Testis (tissue), 3 donors: ENCODE measurements around the gene NEK7. TPM values are rescaled to one million over a fixed set of nuclear protein-coding genes. Genes with fewer than 3 reads are reported as not detected.

Experiments
- DNase-seq: peaks from one replicate; pipeline ENCODE4 v3.0.0-alpha.2; 2019
- H3K27ac ChIP-seq, 2 donors: fragments of 200-600 bp; sonication (generic); one replicate each; pipeline ENCODE4 v1.5.1; 2019
- H3K27me3 ChIP-seq: fragments of 200-600 bp; sonication (generic); one replicate; pipeline ENCODE4 v1.5.1; 2019
- H3K36me3 ChIP-seq: fragments of 200-600 bp; sonication (generic); one replicate; pipeline ENCODE4 v1.5.1; 2017; ENCODE audit warnings: low read depth; ENCODE audit errors: missing control alignments
- H3K4me1 ChIP-seq: fragments of 200-600 bp; sonication (generic); one replicate; pipeline ENCODE4 v1.5.1; 2019
- H3K4me3 ChIP-seq, 2 donors: fragments of 200-600 bp; sonication (generic); one replicate each; pipeline ENCODE4 v1.5.1; 2017 to 2019
- H3K9me3 ChIP-seq: fragments of 200-600 bp; sonication (generic); one replicate; pipeline ENCODE4 v1.5.1; 2017
- POLR2A ChIP-seq: fragments of 450-650 bp; IDR thresholded peaks from one replicate; pipeline ENCODE4 v1.6.1; 2017; ENCODE audit warnings: antibody characterized with exemption, mild to moderate bottlenecking, moderate library complexity
- WGBS, 2 donors: methylation state at CpG; one replicate each; pipeline ENCODE4 v1.1.5; 2018; 5-methylcytosine and 5-hydroxymethylcytosine counted together
- intact Hi-C: fragments of 100-400 bp; cut with DNase I; formaldehyde crosslinking; loops from one replicate; pipeline ENCODE4 v1.15.1; 2023; ENCODE audit warnings: low total_unique reads
- polyA plus RNA-seq: library from polyadenylated mRNA; stranded (reverse); fragments of 350-450 nt; fragmentation: Illumina TruSeq; extraction: RNeasy Lipid Tissue Mini Kit (QIAGEN cat#74804); gene quantifications from one replicate; pipeline ENCODE4 v1.2.3, GENCODE V29; 2014; ENCODE audit warnings: low read depth, low replicate concordance; ENCODE audit not compliant: insufficient read depth
- total RNA-seq, 2 donors: library from RNA; depleted of rRNA; stranded (reverse); fragments of >200 nt; gene quantifications; one replicate each; pipeline ENCODE4 v1.2.3, GENCODE V29; 2016
- TF ChIP-seq, protein P1 (sequence below), 3 experiments: fragments of 450-650 bp in 2 of 3; fragments of 200-600 bp in 1 of 3; sonication (generic) in 1 of 3; IDR thresholded peaks; one replicate each; pipeline ENCODE4 v1.5.1; 2016 to 2019; ENCODE audit warnings: antibody characterized with exemption in 3 of 3, mild to moderate bottlenecking in 2 of 3, moderate library complexity in 1 of 3

The NEK7 gene
- total and polyA plus RNA-seq, 3 donors from 2014 or later, result 22.1 to 59.3 (median 59.1) TPM

DNA sequence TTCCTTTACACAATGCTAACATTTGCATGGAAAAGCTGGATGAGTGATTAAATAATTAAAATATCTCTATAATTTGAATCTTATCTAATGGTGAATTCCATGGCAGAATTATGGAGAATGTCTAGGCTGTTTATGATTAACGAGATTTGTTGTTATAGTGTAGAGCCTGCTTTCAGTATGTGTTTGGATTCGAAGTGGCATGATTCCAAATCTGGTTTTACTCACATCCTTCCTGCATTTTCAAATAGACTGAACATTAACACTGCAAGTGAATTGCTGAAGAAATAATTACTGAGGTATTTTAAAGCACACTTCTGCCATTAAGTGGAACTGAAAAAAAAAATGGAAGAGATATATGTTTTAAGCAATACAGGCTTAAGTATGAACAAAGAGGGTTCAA, 5.1 kb upstream of the NEK7 start:
- no peak for DNase-seq
- intact Hi-C loops, result no loop called here
- 67 to 72% methylated on average over 2 of the region's 2 CpGs for WGBS, 2 donors

DNA sequence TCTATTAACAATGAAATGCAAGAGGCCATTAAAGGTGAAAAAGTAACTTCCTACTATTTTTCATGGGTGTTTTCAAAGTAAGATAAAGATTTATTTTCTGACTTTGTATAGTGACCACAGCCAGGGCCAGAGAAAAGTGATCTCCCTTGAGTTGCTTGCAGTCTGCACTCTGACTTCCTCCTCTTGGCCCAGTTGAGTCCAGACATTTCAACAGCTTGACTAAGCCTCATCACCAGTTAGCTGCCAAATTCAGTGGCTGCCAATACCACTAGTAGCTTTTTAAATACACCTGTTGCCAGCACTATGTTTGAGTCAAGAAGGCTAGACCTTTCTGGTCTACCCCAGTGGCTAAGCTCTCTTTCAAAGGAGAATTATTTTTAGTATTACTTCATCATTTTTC, 3.7 kb upstream of the NEK7 start:
- intact Hi-C loops, result no loop called here
- Histone ChIP-seq H3K36me3 (no peaks in the 10 kb centered on the region), H3K27me3 (no peaks in the 10 kb centered on the region), H3K27ac (no peak overlapping the region), H3K4me1 (no peaks in the 10 kb centered on the region), H3K9me3 (no peaks in the 10 kb centered on the region), H3K4me3 (no peak overlapping the region)
- no peak for DNase-seq
- no peak for TF ChIP-seq POLR2A
- TF ChIP-seq, protein P1, sequence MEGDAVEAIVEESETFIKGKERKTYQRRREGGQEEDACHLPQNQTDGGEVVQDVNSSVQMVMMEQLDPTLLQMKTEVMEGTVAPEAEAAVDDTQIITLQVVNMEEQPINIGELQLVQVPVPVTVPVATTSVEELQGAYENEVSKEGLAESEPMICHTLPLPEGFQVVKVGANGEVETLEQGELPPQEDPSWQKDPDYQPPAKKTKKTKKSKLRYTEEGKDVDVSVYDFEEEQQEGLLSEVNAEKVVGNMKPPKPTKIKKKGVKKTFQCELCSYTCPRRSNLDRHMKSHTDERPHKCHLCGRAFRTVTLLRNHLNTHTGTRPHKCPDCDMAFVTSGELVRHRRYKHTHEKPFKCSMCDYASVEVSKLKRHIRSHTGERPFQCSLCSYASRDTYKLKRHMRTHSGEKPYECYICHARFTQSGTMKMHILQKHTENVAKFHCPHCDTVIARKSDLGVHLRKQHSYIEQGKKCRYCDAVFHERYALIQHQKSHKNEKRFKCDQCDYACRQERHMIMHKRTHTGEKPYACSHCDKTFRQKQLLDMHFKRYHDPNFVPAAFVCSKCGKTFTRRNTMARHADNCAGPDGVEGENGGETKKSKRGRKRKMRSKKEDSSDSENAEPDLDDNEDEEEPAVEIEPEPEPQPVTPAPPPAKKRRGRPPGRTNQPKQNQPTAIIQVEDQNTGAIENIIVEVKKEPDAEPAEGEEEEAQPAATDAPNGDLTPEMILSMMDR (IDR thresholded peaks at IDR 0.05), result no peak

More for the DNA sequence above, 5.1 kb upstream of the NEK7 start:
- H3K4me1 ChIP-seq, result no peaks in the 10 kb centered on the region
- H3K27me3 ChIP-seq, result no peaks in the 10 kb centered on the region
- H3K27ac ChIP-seq, result no peak overlapping the region
- H3K4me3 ChIP-seq, result no peak overlapping the region
- TF ChIP-seq, protein P1 (IDR thresholded peaks at IDR 0.05), result no peak
- no peak for TF ChIP-seq POLR2A
- H3K36me3 ChIP-seq, result no peaks in the 10 kb centered on the region
- H3K9me3 ChIP-seq, result no peaks in the 10 kb centered on the region

DNA sequence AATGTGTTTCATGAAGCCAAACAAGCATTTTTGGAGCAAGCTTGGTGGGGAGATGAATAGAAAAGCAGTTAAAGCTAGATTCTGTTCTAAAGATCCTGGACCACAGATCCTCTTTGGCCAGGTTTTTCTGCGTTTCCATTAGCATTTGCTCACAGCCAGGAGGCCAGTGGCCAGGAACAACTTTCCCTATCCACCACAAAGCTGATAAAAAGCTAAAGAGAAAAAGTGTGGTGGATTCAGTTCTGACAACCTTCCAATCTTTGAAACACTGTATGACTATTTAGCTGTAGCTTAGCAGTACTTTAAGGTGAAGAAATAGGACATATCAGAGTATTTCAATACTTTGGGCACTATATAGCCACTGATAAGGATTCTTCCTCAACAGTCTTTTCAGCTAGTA, 3.0 kb upstream of the NEK7 start:
- WGBS, 2 donors, result 45 to 47% methylated on average over 1 of the region's 1 CpG
- no peak for DNase-seq
- no peaks in the 10 kb centered on the region for H3K36me3 ChIP-seq
- no peaks in the 10 kb centered on the region for H3K9me3 ChIP-seq
- TF ChIP-seq POLR2A, result no peak
- TF ChIP-seq, protein P1 (IDR thresholded peaks at IDR 0.05), result no peak
- intact Hi-C loops, result no loop called here
- no peak overlapping the region for H3K27ac ChIP-seq
- no peak overlapping the region for H3K4me3 ChIP-seq
- no peaks in the 10 kb centered on the region for H3K27me3 ChIP-seq
- H3K4me1 ChIP-seq, result no peaks in the 10 kb centered on the region

DNA sequence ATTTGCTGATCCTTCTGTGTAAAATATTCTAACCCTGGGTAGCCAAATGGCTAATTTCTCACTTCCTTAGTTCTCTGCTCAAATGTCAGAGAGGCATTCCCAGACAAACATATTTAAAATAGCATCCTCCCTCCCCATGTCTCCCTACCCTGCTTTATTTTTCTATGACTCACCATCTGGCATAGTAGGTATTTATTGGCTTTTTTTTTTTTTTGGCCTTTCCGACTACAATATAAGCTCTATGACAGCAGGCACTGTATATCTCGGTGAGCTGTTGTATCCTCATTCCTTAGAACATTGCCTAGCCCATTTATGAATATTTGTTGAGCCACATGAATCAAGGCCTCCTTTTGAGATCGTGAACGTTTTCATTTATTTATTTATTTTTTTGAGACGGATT, 1.5 kb upstream of the NEK7 start:
- DNase-seq, result no peak
- no peak overlapping the region for H3K27ac ChIP-seq

More for the DNA sequence above, 1.5 kb upstream of the NEK7 start:
- Histone ChIP-seq H3K4me1 (peaks cover 9% of the 10 kb centered on the region), H3K4me3 (no peak overlapping the region), H3K36me3 (no peaks in the 10 kb centered on the region), H3K27me3 (no peaks in the 10 kb centered on the region), H3K9me3 (no peaks in the 10 kb centered on the region)
- intact Hi-C loops, result no loop called here
- no peak for TF ChIP-seq POLR2A
- TF ChIP-seq, protein P1 (IDR thresholded peaks at IDR 0.05), result no peak
- WGBS, 2 donors, result 61 to 68% methylated on average over 5 of the region's 5 CpGs
